Erythroblast (primary cell): ENCODE data around the gene FTO.

Experiments used
- GATA1 ChIP-seq: IDR thresholded peaks from 2 replicates; pipeline ENCODE4 v1.6.1; 2011; ENCODE audit warnings: low read depth, mild to moderate bottlenecking, control low read depth, low read length, moderate library complexity
- POLR2A ChIP-seq: IDR thresholded peaks from 2 replicates; pipeline ENCODE4 v1.6.1; 2011; ENCODE audit warnings: mild to moderate bottlenecking, low read length

GRCh38 chr16:54126907-54127306 is 423.0 kb downstream of the FTO start:
- TF ChIP-seq POLR2A (no peak), GATA1 (no peak)
